Activated CD4-positive, alpha-beta T cell treated with anti-CD3 and anti-CD28 coated beads, Interleukin-2, amount 50 U/mL, for 1 hour (primary cell): ENCODE measurements around the gene CDCA4.
"Not testable (repeated sequence)": the region's sequence is repeated elsewhere in the genome, so short reads cannot be mapped to it uniquely, and the experiment has no call there.

Experiments used
- DNase-seq: peaks from one replicate; pipeline ENCODE4 v3.0.0-alpha.2; 2020

CDCA4 gene

GRCh38 chr14:105056303-105056831 lies 35.5 kb upstream of the CDCA4 start:
- no peak for DNase-seq

DNA sequence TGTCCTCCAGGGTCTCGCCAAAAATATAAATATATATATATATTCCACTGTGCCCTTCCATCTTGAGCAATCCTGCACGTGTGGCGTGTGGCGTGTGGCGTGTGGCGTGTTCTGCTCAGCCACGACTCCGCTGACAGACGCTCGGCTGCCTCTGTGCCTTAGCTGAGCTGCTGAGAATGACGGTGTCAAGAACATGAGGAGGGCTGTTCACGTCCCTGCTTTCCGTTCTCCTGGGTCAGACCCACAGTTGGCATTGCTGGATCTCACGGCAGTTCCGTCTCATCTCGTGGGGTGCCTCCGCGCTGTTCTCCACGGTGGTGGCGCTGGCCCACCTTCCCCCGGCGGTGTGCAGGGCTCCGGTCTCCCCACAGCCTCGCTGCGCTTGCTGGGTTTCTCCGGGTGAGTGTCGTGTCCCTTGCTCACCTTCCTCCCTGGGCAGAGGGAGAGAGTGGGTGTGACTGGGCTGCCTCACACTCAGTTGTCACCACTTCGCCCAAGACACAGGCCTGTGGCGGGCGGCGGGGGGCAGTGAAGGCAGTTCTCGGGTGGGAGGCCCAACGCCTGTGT lies 34.9 kb upstream of the CDCA4 start:
- DNase-seq = no peak

DNA sequence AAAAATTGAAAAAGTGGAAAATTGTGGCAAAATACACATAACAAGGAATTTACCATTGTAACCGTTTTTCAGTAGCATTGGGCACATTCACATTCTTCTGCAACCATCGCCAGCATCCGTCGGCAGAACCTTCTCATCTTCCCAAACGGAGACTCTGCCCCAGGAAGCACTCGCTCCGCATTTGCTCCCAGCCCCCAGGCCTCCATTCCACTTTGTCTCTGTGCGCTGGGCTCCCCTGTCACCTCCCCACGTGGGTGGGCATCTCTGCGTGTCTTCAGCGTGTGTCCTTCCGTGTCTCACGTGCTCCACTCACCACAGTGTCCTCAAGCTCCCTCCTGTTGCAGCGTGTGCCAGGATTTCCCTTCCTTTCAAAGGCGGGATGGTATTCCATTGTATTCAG lies 34.5 kb upstream of the CDCA4 start:
- no peak for DNase-seq

GRCh38 chr14:105053996-105054395 lies 33.1 kb upstream of the CDCA4 start:
- no peak for DNase-seq

DNA sequence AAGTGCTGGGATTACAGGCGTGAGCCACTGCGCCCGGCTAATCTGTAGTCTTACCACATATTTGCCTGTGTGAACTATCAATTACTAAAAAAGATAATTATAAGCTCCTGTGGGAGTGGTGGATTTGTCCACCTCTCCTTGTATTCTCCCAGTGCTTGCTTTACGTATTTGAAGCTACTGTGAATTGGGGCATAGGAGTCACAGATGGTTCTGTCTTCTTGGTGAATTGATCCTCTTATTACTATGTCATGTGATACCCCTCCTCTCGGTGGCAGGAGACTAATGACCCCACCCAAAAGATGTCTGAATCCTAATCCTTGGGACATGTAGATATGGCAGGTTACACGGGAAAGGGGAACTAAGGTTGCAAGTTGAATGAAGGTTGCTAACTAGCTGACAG lies 32.5 kb upstream of the CDCA4 start:
- no peak for DNase-seq

DNA sequence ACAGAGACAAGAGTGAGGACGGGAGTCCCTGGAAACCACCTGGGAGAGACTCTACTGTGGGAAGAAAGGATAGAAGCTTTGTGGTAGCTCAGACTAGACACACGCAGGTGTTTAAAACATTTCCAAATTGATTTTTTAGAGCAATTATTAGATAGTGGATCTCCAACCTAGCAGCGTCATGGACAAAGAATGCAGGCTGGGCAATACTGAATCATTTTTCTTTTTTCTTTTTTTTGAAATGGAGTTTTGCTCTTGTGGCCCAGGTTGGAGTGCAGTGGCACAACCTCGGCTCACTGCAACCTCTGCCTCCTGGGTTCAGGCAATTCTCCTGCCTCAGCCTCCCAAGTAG lies 31.2 kb upstream of the CDCA4 start:
- DNase-seq = no peak

DNA sequence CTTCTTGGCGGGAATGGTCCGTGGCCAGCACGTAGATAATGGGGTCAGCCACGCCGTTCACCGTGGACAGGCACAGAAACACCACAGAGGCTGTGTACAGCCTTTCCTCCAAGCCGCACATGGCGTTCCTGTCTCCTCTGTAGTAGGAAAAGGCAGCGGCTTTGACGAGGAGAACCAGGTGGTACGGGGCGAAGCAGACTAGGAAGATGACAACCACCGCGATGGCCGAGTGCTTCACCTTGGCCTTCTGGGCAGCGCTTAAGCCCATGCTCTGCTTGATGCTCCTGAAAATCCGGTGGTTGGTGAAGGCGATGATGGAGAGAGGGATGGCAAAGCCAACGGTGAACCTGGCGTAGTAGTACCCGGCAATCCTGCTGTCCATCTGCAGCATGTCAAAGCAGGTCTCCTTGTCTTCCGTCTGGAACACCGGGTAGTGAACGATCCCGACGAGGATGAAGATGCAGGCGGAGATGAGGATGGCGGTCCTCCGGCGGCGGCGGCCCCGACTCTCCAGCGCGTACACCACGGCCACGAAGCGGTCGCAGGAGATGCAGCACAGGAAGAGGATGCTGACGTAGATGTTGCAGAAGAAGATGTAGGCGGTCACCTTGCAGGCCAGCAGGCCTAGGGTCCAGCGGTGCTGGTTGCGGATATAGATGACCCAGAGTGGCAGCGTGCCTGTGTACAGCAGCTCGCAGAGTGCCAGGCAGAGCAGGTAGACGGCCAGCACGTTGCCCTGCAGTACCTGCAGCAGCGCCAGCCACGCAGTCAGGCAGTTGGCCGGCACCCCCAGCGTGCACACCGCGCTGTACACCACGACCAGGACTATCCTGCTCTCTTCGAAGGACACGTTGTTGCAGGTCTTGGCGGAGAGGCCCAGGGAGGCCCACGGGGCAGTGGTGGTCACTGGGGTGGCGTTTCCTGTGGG lies 30.6 kb upstream of the CDCA4 start:
- no peak for DNase-seq

DNA sequence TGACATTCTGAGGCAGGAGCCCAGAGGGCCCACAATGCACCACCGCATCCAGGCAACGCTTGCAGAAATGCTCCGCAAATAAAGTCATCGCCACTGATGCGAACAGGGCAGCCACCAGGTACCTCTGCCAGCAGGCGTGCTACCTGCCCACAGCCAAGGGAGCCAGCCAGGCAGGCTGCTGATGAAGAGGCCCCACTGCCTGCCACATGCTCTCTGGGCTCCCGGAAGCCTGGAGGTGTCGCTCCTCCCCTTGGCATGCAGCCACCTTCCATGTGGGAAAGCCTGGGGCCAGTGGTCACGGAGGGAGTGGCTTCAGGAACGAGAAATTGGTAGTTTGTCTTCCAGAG lies 29.6 kb upstream of the CDCA4 start:
- no peak for DNase-seq

DNA sequence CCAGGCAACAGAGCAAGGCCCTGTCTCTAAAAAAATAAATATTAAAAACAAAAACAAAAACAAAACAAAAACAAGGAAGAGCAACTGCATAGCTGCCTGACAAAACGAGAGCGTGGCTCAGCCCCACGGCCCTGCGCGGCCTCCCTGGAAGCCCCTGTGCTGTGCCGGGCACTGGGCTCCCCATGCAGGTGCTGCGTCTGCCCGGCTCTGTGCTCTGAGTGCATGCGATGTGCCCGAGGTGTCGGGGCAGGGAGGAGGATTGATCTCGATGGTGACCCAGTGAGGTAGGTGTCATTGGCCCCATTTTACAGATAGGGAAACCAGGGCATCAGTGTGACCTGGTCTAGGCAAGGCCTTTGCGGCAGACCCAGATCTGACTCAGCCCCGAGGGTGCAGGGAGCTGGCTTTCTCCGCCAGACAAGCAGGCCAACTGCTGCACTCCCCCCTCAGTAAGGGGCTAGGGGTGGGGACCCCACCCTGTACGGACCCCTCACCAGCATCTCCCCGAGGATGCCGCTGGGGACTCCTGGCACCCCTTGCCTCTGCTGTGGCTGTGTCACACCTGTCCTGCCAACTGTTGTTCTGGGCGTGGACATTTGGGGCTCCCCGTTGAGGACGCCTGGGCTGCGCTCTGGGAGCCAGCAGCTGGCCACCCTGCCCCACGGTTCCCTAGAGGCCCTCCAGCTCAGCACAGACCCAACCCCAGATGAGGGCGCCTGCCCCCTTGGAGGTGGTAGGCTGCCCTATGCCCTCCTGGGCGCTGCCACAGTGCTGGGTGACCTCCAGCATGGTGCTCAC lies 29.1 kb upstream of the CDCA4 start:
- DNase-seq = no peak

DNA sequence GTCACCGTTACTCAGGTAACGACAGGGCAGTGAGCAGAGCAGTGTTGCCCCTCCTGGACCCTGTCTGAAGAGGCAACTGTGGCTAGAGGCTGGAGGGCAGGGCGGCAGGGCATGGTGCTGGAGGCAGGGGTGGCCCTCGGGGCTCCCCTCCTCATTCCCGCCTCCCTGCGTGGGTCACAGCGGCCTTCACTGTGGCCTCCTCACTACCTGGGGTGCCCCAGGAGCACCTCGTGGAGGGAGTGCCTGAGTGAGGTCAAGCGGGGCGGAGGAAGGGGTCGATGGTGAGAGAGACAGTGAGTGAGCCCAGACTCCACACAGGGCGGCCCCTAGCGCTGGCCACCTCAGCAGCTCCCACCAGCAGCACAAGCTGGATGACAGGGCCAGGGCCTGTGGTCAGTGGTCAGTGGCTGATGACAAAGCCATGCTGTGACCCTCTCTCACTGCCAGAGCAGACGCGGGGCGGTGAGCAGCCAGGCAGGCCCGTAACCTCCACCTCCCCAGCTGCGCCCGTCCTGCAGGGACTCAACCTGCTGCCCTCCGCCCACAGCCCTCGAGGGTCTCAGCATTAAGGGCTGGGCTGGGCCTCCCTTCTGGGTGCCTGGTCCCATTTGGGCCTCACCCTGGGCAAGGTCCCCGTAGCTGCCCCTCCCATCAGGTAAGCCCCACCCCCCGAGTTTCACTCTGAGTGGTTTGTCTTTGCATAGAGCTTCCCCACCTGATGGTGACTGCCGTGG lies 26.6 kb upstream of the CDCA4 start:
- peak; percentile 27 for DNase-seq

- no peak for DNase-seq
Measured at GRCh38 chr14:105046891-105047282, 26.0 kb upstream of the CDCA4 start.

- peak; percentile 94 for DNase-seq
Measured at GRCh38 chr14:105045710-105046326, 24.9 kb upstream of the CDCA4 start.

- no peak for DNase-seq
Measured at GRCh38 chr14:105043641-105044040, 22.8 kb upstream of the CDCA4 start.

- DNase-seq = no peak
Measured at GRCh38 chr14:105042813-105043212, 21.9 kb upstream of the CDCA4 start.

DNA sequence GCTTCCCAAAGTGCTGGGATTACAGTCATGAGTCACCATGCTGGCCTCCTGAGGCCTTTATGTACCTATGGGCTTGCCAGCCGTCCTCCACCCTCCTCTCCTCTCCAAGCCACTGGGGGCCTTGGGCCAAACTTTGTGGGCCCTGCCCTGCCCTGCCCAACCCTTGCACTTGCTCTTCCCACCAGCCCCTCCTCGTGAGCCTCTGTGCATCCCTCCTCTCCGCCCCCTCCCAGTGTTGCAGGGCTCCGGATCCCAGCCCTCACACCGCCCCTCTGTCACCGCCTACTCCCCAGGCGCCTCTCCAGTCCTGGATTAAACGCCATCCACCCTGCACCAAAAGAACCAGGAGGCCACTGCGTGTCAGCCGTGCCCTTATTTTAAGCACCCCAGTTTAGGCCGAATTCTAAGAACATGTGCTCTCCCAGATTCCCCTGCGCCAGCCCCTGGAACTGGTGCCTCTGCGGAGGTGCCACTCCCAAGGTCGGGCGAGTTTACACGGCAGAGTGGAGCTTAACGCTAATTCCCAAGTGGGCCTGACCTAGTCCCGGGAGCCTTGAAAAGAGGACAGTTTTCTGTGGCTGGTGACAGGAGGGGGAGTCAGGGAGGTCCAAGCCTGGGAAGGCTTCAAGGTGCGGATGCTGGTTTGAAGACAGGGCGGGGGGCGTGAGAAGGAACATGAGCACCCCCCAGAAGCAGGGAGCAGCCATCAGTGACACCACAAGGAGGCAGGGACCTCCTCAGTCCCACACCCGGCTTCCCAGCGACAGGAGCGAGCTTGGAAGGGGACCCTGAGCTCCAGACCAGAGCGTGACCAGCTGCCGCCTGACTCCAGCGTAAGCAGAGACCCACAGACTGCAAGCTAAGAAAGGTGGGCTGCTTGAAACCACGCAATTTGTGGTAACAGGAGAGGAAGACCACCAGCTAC lies 21.2 kb upstream of the CDCA4 start:
- no peak for DNase-seq

DNA sequence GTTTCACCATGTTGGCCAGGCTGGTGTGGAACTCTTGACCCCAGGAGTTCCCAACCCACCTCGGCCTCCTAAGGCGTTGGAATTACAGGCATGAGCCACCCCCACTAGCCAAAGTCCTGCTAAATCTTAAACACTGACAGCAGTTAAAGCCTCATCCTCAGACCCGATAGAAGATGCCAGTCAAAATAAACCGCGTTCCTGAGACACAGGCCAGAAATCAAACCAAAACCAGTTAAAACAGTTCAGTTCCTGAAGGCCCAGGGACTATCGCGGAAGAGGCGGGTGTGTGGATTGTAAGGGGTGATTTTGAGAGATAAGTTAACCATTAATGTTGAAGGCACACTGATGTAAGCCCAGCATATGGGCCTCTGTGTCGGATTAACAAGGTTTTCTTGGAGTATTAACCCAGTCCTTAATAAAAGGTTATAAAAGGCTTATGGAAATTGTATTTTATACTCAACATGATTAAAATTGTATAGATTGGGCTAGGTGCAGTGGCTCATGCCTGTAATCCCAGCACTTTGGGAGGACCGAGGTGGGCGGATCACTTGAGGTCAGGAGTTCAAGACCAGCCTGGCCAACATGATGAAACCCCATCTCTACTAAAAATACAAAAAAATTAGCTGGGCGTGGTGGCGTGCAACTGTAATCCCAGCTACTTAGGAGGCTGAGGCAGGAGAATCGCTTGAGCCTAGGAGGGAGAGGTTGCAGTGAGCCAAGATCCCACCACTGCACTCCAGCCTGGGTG lies 18.7 kb upstream of the CDCA4 start:
- no peak for DNase-seq

GRCh38 chr14:105035616-105036015 lies 14.7 kb upstream of the CDCA4 start:
- not testable (repeated sequence) for DNase-seq

DNA sequence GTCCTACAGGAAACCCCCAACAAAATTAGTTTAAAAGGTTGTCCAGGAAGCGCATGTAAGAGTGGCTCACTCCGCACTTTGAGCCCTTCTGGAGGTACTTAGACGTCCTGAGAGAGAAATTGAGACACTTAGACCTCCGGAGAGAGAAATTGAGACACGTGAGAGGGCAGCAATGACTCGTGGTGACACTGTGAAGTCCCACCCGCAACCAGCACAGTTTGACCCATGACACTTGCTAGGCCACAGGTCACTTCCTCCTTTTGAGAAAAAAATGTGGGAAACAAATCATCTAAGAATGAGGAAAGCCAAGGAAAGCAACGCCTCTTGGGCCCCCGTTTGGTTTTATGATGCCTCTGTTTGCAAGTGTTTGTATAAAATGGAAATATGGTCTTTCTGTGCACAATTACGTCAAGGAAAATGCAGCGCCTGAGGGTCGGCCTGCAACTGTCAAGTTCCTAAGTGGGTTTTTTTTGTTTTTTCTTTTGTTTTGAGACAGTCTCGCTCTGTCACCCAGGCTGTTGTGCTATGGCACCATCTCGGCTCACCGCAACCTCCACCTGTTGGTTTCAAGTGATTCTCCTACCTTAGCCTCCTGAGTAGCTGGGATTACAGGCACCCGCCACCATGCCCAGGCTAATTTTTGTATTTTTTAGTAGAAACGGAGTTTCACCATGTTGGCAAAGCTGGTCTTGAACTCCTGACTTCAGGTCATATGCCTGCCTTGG lies 13.6 kb upstream of the CDCA4 start:
- DNase-seq = no peak

DNA sequence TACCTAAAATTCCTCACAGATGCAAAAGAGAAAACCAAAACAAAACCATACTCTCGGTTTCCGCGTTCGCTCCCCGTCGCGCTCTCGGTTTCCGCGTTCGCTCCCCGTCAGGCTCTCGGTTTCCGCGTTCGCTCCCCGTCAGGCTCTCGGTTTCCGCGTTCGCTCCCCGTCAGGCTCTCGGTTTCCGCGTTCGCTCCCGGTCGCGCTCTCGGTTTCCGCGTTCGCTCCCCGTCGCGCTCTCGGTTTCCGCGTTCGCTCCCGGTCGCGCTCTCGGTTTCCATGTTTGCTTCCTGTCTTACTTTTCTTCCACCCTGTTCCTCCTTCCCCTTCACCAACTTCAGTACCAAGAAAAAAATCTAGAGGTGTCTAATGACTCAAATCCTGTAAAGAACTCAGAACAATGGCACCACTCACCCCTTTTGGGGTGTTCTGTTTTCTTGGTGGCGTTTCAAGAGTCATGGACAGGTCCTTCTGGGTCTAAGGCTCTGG lies 12.6 kb upstream of the CDCA4 start:
- not testable (repeated sequence) for DNase-seq

GRCh38 chr14:105032451-105032901 lies 11.6 kb upstream of the CDCA4 start:
- DNase-seq = not testable (repeated sequence)
